Esophagus (tissue), 2 donors: ENCODE measurements around the gene SH3GLB1. TPM values are rescaled to one million over a fixed set of nuclear protein-coding genes. Genes with fewer than 3 reads are reported as not detected.

Experiments
- H3K27ac ChIP-seq, 2 donors: one replicate each; pipeline ENCODE4 v1.5.1; 2013; ENCODE audit warnings: low read depth in 2 of 2, mild to moderate bottlenecking in 2 of 2, inconsistent platforms in 1 of 2, low read length in 1 of 2, moderate library complexity in 1 of 2
- H3K27me3 ChIP-seq, 2 donors: one replicate each; pipeline ENCODE4 v1.6.1; 2013; ENCODE audit warnings: low read length in 2 of 2, control low read depth in 1 of 2, mild to moderate bottlenecking in 1 of 2; ENCODE audit not compliant: insufficient read depth in 2 of 2, control insufficient read depth in 1 of 2
- H3K36me3 ChIP-seq, 2 donors: one replicate each; pipeline ENCODE4 v1.6.1; 2013; ENCODE audit warnings: low read length in 1 of 2; ENCODE audit not compliant: control insufficient read depth in 2 of 2, insufficient read depth in 2 of 2
- H3K4me1 ChIP-seq, 2 donors: one replicate each; pipeline ENCODE4 v1.6.1; 2013; ENCODE audit warnings: low read length in 1 of 2; ENCODE audit not compliant: control insufficient read depth in 2 of 2, insufficient read depth in 2 of 2
- H3K4me3 ChIP-seq, 2 donors: one replicate each; pipeline ENCODE4 v1.5.1; 2013; ENCODE audit warnings: low read length in 2 of 2, mild to moderate bottlenecking in 2 of 2, low read depth in 1 of 2, moderate library complexity in 1 of 2
- H3K9me3 ChIP-seq, 2 donors: one replicate each; pipeline ENCODE4 v1.6.1; 2013; ENCODE audit warnings: mild to moderate bottlenecking in 2 of 2, low read depth in 1 of 2, low read length in 1 of 2, moderate library complexity in 1 of 2; ENCODE audit not compliant: control insufficient read depth in 2 of 2, insufficient read depth in 1 of 2
- WGBS, 2 donors: extraction: QIAGEN DNeasy Blood & Tissue Kit; methylation state at CpG; one replicate each; pipeline ENCODE4 v1.1.7; 2013; 5-methylcytosine and 5-hydroxymethylcytosine counted together
- polyA plus RNA-seq, 2 donors: library from polyadenylated mRNA; stranded (reverse); fragments of 200-250 nt; gene quantifications; one replicate each; pipeline ENCODE4 v1.2.3, GENCODE V29; 2013
- donor health status: healthy with polysubstance abuse.
- donor health status: Bipolar disorder and iron deficiency.

The SH3GLB1 gene
- polyA plus RNA-seq, 2 donors: 39.2 to 49.4 TPM

DNA sequence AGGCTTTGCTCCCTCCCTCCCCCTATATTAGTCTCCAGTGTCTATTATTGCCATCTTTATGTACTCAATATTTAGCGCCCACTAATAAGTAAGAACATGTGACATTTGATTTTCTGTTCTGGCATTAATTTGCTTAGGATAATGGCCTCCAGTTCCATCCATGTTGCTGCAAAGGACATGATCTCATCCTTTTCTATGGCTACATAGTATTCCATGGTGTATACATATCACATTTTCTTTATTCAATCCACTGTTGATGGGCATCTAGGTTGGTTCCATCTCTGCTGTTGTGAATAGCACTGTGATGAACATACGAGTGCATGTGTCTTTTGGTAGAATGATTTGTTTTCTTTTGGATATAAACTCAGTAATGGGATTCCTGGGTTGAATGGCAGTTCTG is 61.3 kb downstream of the SH3GLB1 start:
- H3K36me3 ChIP-seq: no peaks in the 10 kb centered on the region
- no peak overlapping the region for H3K4me3 ChIP-seq
- no peaks in the 10 kb centered on the region for H3K4me1 ChIP-seq
- no peaks in the 10 kb centered on the region for H3K27me3 ChIP-seq
- no peak overlapping the region for H3K27ac ChIP-seq
- H3K9me3 ChIP-seq: no peaks in the 10 kb centered on the region
- 89 to 90% methylated on average over 2 of the region's 2 CpGs for WGBS, 2 donors

DNA sequence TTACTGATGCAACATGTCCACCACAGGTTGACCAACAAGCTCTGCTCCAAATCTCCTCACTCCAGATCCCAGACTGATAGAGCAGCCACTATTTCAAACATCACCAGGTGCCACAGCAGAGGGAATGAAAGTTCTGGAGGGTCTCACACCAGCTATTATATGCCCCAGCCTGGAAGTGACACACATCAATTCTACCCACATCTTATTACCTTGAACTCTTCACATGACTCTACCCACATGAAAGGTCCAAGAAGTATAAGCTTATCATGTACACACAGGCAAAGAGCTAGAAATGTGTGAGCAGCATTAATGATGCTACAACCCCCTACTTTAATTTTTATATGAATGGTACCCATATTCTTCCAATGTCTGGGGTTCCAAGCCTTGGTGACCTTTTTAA is 64.2 kb downstream of the SH3GLB1 start:
- H3K27me3 ChIP-seq: no peaks in the 10 kb centered on the region
- no peaks in the 10 kb centered on the region for H3K4me1 ChIP-seq
- no peaks in the 10 kb centered on the region for H3K9me3 ChIP-seq
- H3K27ac ChIP-seq: no peak overlapping the region
- no peak overlapping the region for H3K4me3 ChIP-seq
- no peaks in the 10 kb centered on the region for H3K36me3 ChIP-seq

DNA sequence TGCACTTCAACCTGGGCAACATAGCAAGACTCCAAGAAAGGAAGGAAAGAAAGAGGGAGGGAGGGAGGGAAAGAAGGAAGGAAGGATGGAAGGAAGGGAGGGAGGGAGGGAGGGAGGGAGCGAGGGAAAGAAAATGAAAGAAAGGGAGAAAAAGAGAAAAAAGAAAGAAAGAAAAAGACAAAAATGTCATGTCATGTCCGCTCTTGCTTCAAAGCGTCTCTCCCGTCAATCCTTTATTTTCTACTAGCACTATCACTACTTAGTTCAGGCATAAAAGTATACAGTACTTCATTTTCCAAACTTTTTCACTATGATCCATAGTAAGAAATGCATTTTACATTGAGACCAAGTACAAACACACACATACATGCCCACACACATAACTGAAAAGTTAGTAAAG is 64.7 kb downstream of the SH3GLB1 start:
- H3K4me1 ChIP-seq: no peaks in the 10 kb centered on the region
- no peaks in the 10 kb centered on the region for H3K9me3 ChIP-seq
- H3K4me3 ChIP-seq: no peak overlapping the region
- no peak overlapping the region for H3K27ac ChIP-seq
- no peaks in the 10 kb centered on the region for H3K36me3 ChIP-seq
- 90 to 94% methylated on average over 4 of the region's 4 CpGs for WGBS, 2 donors
- no peaks in the 10 kb centered on the region for H3K27me3 ChIP-seq

DNA sequence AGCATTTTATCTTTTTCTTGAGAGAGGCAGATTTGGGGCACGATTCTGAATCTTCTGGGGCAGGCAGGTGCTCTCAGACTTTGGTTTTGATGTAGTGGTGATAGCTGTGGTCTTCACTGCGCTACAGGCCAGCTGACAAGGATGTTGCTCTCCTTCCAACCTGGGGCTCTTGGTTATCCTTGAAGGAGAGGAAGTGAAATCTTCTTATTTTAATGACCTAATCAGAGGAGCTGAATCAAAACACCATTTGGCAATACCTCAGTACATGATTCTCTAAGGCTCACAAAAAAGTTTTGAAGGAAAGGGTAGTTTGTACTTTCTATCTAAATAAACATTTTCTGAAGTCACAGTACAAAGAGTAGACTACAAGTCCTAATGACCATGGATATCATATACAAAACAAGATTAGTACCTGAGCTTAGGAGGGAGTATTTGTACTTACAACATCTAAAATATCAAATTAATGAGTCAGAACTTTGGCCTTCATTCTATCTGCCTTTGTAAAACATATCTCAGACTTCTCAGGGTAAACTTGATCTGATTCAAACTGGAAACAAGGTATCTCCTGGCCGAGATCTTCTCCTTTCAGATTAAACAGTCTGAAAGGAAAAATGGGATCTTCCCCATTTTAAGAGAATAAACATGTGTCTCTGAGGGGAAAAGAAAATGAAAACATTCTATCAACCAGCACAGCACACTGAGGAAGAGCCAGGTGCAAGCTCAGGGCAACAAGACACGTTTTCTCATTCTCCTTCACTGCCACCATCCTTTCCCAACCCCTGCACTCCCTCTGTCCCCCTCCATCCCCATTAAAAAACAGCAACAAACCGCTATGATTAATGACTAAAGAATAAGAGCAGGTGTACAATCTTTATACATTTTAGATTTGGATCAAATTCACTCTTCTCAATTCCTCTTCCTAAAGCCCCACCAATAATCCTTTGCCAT is 69.2 kb downstream of the SH3GLB1 start:
- no peaks in the 10 kb centered on the region for H3K36me3 ChIP-seq
- peak overlapping the region in 1 of 2 donors; percentile 30 for H3K27ac ChIP-seq
- no peaks in the 10 kb centered on the region for H3K27me3 ChIP-seq
- no peaks in the 10 kb centered on the region for H3K4me1 ChIP-seq
- H3K9me3 ChIP-seq: no peaks in the 10 kb centered on the region
- WGBS, 2 donors: 51 to 53% methylated on average over 5 of the region's 5 CpGs
- H3K4me3 ChIP-seq: no peak overlapping the region

DNA sequence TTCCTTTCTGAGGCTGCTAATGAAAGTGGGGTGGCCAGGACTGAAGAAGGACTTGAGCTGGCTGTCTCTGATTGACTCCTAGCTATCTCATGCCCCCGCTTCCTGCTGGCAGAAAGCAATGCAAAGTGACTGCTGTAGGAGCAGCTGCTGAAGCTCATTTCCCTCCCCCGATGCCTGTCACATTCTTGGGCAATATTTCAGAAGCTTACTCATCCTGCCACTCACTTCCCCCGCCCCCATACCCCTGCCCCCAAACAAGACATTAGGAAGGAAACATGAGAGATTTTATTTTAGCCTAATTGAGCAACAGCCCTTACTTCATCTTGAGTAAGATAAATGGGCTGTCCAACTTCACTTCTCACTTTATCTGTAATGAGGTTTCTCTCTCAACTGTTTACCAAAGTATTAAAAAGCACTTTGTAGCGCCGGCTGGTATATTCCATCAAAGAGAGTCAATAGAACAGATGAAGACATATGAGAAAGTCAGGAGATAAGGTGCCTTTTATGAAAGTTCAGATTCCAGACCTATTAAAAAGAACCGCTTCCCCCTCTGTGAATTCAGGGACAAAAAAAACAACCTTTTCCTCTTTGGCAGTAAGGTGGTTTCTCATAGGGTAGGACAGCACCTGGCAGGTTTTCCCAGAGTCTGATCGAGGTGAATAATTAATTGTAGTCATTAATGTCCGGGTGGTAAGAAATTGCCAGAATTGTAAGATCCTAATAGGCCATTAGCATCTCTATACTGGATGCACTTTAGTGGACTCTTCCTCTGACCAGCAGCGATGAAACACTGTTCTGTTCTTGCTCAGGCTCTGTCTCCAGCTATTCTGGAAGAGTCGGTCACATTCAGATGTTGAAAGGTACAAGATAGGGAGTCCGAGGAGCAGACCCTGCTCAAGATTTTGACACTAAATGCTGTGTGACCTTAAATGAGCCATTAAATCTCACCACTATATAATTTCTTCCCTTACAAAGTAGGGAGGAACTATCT is 70.2 kb downstream of the SH3GLB1 start:
- Histone ChIP-seq H3K27me3 (no peaks in the 10 kb centered on the region), H3K4me3 (no peak overlapping the region)
- 31 to 32% methylated on average over 11 of the region's 11 CpGs for WGBS, 2 donors

DNA sequence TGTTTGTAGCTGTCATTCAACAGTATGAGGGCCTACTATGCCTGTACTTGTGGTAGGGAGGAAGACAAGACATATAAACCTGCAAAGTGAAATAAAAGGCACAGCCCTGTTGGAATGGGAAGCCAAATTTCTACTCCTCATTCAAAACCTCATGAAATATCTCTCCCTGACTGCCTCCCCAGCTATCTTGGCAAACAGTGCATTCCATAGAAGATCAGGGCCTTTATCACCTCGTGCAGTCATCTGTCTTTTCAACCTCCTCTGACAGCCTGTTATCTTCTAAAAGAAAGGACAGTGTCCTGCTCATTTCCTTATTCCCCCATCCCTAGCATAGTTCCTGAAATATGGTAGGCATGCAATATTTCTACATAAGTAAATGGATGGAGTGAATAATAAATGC is 71.0 kb downstream of the SH3GLB1 start:
- no peak overlapping the region for H3K4me3 ChIP-seq
- H3K36me3 ChIP-seq: no peaks in the 10 kb centered on the region
- H3K27ac ChIP-seq: no peak overlapping the region
- H3K27me3 ChIP-seq: no peaks in the 10 kb centered on the region
- no peaks in the 10 kb centered on the region for H3K4me1 ChIP-seq
- no peaks in the 10 kb centered on the region for H3K9me3 ChIP-seq
- WGBS, 2 donors: 50 to 60% methylated on average over 1 of the region's 1 CpG

More for the DNA sequence above, 70.2 kb downstream of the SH3GLB1 start:
- Histone ChIP-seq H3K4me1 (no peaks in the 10 kb centered on the region), H3K36me3 (no peaks in the 10 kb centered on the region), H3K27ac (peak overlapping the region in 1 of 2 donors; percentile 30), H3K9me3 (no peaks in the 10 kb centered on the region)

DNA sequence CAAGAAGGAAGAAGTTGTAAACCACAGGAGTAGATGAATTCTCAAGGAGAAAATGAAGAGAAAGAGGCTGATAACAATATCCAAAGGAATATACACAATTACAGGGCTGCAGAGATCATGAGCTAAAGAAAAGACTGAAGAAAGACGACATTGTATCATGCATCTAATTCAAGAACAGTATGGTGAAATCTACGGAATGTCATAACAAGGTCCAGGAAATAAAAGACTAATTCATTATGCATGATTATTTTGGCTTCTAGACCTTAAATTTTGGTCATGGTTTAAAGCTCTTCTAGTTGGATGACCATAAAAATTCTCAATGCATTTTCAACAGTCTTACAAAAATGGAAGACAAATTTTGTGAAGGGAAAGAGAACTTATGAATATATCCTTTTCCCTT is 71.7 kb downstream of the SH3GLB1 start:
- WGBS, 2 donors: 90 to 94% methylated on average over 2 of the region's 2 CpGs
- Histone ChIP-seq H3K4me1 (no peaks in the 10 kb centered on the region), H3K9me3 (no peaks in the 10 kb centered on the region), H3K4me3 (no peak overlapping the region), H3K27me3 (no peaks in the 10 kb centered on the region), H3K27ac (no peak overlapping the region), H3K36me3 (no peaks in the 10 kb centered on the region)

DNA sequence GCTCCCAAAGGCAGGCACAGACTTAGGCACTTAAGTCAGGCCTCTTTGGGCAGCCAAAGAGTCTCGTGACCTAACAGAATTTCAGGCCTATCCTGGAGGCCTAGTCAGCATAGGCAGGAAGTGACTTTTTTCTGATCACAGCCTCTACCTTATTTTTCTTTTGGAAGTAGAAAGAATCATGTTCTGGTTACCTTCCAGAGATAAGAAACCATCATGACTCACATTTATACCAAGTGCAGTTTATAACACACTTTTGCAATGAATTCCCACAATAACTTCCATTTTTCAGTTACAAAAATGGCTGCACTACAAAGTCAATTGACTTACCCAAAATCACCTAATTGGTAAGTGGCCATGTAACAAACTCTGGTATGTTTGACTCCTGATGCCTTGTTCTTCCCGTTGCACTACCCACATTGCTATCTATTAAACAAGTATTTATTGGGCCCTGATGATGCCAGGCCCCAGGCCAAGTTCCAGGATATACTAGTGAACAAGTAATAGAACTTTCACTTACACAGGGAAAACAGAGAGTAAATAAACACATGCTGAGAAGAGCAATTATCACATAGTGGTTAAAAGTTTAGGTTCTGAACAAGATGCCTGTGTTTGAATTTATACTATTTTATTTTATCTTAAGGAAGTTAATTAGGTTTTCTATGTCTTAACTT is 74.3 kb downstream of the SH3GLB1 start:
- 80 to 81% methylated on average over 2 of the region's 2 CpGs for WGBS, 2 donors
- H3K36me3 ChIP-seq: no peaks in the 10 kb centered on the region

More for the DNA sequence above, 74.3 kb downstream of the SH3GLB1 start:
- no peak overlapping the region for H3K27ac ChIP-seq
- H3K4me3 ChIP-seq: no peak overlapping the region
- no peaks in the 10 kb centered on the region for H3K4me1 ChIP-seq
- H3K9me3 ChIP-seq: no peaks in the 10 kb centered on the region
- H3K27me3 ChIP-seq: no peaks in the 10 kb centered on the region
